HG02571 (cell line): ENCODE results near the gene SNCA.

ENCODE experiments used
- ATAC-seq: cut with Tn5 transposase; IDR thresholded peaks from one replicate; pipeline ENCODE4 v1.9.1; 2021; ENCODE audit warnings: mild to moderate bottlenecking, moderate library complexity; ENCODE audit not compliant: unreplicated experiment

The SNCA gene

DNA sequence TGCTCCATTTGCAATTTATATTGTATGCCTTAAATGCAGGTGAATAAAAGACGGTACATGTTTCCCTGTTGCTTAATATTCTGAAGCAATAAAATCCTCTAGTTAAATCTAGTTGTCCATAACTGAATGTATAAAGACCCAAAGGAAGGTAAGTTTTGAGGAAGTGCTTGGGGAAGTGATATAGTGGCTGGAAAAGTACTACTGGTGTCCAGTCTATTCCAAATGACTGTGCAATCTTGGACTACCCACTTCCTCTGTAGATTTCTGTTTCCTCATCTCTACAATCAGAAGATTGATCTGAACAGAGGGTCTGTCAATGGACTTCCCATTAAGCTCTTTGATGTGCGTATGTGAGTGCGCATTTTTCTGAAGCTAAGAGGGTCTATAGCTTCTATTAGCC lies 17.0 kb downstream of the SNCA start:
- no peak for ATAC-seq

DNA sequence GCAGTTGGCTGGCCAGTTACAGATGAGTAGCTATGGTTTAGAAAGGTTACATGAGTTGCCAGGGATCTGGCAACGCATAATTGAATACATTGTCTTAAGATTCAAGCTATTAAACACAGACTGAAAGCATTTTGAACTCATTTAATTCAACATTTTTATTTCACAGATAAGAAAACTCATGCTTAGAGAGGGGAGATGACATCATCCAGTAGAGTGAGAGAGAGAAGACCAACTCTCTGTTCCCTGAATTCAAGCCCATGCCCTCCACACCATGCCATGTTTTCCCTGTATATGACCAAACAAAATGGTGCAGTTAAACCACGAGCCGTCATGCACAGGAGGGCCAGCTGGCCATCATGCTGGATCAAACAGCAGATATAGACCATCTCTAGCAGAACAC lies 22.6 kb downstream of the SNCA start:
- no peak for ATAC-seq

DNA sequence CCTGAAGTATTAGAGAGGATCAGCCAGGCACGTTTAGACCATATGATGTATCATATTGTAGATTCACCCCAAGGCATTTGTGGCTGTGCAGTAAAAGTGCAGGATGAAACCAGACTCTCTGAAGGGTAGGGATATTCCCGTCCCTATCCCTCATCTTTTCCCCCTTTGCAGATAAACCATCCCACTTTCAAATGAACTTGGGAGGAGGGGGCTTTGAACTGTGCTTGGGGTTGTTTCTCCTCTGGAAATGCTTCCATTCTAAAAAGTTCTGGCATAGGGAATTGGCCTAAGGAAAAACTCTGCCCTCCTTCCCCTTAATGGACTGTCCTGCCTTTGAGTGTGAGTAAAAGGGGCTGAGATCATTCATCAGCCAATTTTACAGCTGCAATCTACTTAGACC lies 23.8 kb downstream of the SNCA start:
- ATAC-seq: no peak

DNA sequence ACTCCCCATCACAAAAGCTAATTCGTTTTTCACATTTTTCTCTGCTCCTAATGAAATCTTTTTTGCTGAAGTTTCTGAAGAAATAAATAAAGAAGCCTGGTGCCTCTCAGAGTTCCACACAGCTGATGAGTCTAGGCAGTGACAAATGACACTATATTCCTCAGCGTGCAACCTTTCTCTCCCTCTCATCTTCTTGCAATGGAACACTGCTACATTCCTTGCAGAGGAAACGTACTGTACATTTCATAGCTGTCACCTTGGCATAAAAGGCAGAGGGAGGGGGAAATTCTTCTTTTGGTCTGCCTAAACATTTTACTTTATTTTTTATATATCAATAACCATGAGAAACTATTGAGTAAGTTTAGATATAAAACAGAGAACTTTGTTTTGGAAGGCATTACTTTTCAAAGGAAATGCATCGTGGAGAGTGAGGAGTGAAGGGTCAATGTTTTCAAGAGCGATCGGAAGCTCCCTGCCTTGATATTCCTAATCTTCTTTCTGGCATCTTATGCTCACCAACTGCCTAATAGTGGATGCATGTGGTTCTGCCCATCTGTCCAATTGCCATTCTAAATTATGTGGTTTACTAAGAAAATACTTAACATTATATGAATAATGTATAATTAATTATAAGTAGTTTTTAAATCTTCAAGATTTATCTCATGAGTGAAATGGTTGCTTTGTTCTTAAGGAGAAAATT lies 29.4 kb downstream of the SNCA start:
- ATAC-seq: no peak

DNA sequence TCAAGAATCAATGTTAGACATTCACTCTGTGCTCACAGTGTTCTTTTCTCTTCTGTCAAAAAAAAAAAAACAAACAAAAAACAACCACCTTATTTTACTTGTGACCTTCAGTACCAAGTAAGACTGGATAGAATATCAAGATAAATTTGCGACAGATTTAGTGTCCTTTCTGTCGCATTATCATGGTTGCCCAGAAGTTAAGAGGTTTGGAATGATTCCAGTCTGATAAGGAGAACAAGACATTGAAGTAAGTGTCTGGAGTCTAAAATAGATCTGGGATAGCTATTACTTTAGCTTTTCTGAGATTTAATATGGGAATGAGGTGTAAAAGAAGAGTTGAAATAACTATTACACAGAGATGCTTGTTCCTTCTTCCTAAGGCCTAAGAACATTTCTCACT lies 31.7 kb downstream of the SNCA start:
- no peak for ATAC-seq

DNA sequence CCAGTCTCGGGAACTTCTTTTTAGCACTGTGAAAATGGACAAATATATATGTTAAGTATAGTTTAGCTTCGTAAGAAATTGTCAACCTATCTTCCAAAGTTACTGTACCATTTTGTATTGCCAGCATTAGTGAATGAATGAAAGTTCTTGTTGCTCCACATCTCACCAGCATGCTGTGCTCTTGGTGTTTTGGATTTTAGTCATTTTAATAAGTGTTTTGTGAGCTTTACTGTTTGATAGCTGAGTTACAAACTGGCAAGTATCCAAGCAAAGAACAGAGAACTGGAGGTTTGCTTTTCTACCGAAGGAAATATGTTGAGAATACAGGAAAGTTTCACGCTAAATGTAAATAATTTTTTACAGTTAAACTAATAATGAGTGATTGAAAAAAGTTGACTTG lies 33.0 kb downstream of the SNCA start:
- no peak for ATAC-seq

DNA sequence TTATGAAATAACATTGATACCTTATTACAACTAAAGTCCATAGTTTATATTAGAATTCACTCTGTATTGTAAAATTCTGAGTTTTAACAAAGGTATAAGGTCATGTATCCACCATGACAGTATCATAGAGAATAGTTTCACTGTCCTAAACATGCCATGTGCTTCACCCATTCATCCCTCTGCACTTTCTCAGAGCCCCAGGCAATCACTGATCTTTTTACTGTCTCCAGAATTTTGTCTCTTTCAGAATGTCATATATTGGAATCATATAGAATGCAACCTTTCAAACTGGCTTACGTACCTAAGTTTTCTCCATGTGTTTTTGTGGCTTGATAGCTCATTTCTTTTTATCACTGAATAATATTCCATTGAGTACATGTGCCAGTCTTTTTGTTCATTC lies 33.9 kb downstream of the SNCA start:
- ATAC-seq: no peak

DNA sequence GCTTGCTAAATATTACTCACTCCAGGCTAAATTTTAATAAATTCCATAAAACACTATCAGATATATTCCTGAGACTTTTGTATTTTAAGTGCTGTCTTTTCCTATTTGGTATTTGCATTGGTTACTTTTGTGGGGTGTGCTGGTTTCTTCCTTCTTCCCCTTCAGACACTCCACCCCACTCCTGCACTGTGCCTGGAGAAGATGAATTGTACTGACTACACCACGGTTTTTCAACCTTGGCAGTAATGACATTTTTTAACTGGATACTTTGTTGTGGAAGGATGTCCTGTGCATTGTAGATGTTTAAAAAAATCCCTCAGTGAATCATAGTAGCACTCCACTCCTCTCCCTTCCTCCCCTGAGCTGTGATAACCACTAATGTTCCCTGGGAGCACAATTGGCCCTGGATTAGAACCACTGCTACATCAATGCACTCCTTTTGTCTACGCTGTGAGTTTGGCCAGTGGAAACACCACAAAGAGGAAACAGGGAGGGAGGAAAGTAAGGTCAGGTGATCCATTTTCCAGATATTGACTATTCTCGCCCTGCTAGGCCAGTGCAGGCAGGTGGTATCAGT lies 36.3 kb downstream of the SNCA start:
- no peak for ATAC-seq

DNA sequence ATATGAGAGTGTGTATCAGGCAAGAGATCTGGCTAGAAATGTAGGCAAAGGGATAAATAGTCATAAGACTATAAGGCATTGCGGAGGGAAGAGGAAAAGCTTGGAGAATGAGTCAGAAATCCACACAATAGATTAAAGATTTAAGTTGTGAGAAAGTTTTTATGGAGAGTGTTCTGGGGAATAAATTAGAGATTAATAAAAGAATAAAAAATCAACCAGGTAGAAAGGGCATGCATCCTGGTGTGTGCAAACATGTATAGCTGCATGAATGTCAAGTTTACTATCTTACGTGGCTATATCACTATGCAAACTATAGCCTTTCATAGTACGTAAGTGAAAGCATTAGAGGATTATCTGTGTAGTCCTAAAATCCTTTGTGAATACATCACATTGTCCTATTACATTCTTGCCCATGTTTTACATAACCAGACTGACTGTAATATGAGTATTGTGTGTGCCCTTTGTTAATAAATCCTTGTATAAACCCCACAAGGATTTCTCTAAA lies 36.9 kb downstream of the SNCA start:
- ATAC-seq: no peak

DNA sequence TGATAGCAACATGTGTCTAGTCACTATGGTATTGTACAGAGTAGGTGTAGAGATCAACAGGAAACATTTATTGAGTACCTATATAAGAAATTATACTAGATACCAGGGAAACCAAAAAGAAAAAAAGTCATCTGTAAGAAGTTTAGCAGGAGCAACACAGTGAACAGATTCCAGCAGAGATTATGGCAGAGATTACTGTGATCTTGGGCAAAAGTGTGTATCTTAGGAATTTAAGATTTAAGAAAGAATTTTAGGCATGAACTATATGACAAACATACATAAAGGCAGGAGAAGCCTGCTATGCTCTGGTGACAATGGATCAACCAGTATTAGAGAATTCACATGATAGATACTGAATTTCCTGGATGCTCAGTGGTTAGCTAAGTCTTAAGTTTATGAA lies 37.9 kb downstream of the SNCA start:
- ATAC-seq: no peak

DNA sequence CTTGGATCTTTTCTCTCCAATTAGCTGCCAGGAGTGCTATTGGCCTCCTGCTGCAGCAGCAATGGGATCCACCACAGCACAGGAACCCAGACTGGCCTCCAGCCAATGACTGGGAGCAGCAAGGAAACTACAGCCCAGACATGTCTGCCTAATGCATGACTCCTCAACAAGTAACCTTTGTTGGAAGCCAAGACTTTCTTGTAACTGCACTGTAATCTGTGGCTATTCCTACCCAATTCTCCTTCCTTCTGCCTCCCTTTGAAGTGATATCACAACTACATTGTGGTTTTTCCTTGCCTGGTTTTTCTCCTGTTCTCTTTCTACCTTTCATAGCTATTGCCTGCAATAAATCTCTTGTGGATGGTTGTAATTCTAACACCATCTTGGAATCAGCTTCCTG lies 39.8 kb downstream of the SNCA start:
- ATAC-seq: no peak

DNA sequence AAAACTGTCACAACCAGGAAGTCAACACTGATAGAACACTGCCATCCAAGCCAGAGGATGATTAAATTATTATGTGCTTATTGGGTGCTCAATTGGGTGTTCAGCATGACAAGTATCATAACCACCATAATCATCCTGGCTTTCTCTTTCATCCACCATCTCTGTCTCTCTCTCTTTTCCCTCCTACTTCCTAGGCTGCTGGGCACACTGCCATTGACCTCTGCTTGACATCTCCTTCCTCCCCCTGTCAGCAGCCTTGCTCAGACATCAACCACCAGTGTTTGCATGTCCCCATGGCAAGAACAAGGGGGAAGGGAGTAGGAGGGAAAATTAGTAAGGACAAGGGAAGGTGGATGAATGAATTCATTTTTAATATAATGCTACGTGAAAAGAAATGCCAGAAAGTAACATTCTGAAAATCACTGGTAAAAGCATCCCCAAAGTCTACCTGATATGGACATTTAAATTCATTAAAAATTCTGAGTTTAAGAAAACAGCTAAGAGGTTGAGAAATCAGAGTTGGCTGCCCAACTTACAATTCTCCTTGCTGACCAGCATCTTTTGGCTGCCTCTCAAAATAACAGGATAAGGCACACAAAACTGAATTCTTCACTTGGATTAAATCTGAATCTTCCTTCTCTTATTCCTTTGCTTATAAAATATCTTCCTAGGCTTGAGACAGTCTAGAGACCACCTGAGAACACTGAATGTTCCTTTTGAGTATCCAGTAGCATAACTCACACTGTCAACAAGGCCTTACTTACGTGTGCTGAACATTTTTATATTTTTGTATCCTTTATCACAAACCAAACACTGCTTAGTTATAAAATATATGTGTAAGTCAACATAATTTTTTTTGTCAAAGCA lies 48.5 kb downstream of the SNCA start:
- ATAC-seq: no peak

DNA sequence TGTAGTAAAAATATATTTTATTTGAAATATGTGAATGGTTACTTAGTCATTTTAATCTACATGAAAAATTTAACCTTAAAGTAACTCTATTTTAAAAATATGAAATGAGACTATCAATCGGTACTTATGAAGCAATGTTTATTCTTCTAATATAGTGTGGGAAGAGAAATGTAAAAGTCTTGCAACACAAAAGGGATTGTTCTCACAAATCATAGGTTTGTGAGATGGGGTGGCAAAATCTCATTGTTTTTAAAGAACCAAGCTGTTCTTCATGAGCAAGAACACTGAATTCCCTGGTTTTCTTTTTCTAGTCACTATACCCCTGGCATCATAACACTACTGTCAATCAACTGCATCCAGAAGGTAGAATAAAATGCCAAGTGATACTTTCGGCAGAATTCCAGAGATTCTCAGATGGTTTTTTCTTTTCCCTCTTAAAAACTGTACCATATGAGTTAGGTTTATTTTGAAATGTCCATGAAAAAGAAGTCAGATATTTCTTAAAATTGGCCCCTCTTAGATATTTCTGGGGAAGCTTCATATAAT lies 52.2 kb downstream of the SNCA start:
- no peak for ATAC-seq

DNA sequence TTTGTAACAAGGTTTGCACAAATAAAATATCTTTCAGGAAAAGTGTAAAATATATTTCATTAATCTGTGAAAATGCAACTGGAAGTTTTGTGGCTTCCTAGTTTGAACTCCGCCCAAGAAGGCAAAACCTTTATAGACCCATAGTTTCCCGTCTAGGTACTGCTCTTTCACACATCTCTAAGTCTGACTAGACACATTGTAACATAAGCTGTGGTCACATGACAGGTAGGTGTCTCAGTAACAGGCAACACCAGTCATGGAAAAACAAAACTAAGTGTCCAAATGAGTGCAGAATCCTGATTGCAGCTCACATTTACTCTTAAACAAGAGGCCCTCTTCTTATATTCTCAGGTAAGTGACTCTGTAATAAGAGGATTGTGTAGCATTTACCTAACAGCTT lies 55.6 kb downstream of the SNCA start:
- ATAC-seq: no peak

DNA sequence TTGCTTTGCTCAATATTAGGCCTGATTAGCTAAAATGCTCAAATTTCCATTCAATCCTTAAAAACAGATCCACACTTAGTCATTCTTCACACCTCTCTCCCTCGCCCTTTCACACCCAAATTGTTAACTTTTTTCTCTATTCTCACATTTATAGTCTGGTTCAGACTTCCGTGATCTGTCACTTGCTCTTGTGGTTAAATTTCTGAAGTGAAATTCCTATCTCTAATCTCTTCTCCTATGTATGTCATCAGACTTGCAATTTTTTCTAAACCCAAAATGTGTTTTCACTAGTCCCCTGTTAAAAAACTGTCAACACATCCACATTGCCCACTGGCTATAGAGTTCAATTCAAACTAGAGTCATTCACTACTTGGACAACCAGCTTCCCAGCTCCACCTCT lies 63.2 kb downstream of the SNCA start:
- ATAC-seq: no peak

DNA sequence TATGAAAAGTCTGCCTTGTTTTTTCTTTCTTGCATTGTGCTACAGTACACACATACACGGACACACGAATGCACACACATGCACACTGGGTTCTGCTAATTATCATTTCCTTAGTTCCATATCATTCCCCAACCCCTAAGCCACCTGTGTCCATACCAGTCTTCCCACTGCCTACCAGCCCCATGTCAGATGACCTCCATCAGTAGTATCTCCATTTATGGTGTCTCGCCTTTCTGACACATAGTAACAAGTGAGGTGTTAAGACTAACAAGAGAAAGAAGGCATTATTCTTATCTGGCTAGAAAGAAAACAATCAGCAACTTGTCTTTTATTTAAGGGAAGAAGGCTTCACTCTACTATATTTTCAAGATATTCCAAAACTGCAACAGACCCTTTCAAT lies 67.1 kb downstream of the SNCA start:
- no peak for ATAC-seq

DNA sequence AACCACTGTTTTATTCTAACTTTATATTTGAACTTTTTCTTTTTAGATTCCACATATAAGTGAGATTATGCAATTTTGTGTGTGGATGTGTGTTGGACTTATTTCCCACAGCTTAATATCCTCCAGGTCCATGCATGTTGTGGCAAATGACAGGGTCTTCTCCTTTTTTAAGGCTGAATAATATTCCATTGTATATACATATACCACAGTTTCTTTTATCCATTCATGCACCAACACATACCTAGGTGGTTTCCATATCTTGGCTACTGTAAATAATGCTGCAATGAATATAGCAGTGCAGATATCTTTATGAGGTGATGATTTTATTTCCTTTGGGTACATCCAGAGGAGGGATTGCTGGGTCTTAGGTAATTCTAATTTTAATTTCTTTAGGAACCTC lies 69.0 kb downstream of the SNCA start:
- ATAC-seq: no peak

DNA sequence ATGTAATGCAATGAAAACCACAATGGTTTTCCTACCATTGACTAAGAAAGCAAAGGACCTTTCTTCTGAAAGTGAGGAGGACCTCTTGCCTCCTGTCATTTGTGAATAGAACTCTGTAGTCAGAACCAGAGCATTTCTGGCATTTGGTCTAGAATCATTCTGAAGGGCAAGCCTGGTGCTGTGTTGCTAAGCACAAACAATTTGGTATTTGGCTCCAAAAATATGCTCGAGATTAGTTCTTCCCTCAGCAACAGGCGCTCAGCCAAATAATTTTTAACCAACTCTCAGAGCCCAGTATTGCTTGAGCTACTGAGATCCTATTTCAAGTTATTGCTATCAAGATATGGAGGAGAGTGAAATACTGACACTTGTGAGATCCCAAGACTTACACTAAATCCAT lies 71.0 kb downstream of the SNCA start:
- no peak for ATAC-seq

DNA sequence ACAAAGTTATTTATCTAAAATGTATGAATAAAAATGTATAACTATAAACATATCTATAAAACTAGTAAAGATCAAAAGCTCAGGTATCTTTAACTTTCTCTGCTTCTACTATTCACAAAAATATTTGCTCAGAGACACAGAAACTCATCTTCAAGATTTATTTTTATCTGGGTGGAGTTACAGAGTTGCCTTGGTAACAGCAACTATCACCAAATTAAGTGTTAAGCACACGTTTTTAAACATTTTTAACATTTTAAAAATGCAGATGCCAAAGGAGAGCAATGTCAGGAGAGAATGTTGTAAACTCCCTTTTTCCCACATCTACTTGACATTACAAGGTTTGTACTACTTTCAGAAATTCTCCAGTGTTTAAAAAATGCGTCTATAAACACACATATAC lies 71.4 kb downstream of the SNCA start:
- no peak for ATAC-seq

DNA sequence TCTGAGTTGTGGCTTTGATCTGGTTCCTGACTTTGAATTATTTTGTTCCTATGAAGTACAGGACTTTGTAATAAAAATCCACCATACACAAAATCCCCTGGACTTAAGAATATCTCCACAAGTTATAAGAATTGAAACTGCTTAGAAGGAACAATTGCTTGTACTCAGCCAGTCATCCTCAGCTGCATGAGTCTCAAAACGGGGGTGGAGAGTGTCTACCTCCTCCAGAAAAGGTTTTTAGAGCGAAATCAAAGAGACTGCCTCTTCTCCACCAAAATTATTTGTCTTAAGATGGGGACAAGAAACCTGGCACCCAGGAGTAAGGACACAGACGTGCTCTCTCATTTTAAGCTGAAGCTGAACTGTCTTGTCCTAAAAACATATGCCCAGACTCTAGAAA lies 74.7 kb downstream of the SNCA start:
- no peak for ATAC-seq

DNA sequence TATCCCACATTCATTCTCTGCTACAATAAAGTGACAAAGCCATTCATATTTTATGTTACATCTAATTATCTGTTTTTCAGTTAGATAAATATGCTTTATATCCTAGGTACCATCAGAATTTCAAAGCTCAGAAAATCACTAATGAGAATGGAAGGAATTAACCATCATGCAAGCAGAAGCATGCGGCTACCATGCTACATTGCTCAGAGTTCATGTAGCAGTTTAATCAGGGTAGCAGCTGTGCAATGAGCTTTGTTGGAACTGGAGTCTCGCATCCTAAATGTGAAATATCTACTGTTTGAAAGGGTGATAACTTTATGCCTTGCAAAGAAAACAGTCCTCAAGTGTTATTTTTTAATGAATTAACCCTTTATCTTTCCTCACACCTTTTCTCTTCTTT lies 77.5 kb downstream of the SNCA start:
- ATAC-seq: no peak
